GM18520 (cell line): Measurements from ENCODE around the gene BMPR2.
"Not testable (repeated sequence)": the region's sequence is repeated elsewhere in the genome, so short reads cannot be mapped to it uniquely, and the experiment has no call there.

Source experiments
- ATAC-seq: cut with Tn5 transposase; IDR thresholded peaks from one replicate; pipeline ENCODE4 v1.9.1; 2021; ENCODE audit not compliant: unreplicated experiment

BMPR2 gene

DNA sequence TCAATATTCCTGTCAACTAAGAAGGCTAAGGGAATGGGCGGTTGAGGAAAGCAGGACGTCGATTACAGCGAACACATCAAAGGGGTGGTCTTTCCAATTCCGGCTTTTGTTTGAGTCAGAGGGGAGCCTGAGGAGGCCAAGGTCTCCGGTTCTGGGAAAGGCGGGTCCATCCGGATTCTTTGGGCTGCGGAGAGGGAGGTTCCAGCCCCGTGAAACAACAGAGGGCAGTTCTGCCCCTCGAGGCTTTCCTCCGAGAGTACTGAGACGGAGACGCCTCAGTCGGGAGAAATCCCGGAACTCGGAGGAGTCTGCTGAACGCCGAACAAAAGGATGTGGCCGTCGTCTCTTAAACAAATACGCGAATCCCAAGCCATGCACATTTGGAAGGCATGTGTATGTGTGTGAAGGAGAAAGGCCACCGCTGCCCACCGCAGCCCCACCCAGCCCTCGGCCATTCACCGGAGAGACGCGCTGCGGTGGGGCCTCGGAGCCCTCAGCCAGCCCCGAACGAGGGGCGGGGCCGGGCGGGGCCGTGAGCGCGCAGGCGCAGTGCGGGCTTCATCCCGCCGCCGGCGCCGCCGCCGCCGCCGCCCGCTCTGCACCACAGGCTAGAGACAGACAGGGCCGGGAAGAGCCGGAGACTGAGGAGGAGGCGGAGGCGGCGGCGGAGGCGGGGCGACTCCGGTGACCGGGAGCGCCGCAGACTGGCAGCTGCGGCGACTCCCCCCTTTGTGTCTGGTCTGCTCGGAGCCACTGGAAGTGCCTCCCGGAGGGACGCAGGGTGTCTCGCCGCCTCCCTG lies at the start of gene BMPR2:
Gene BMPR2, plus strand, starts transcription at position 719 of the 800 bp plus-strand sequence. CDS start 1,148 bp downstream, outside the sequence.
- ATAC-seq: peak; percentile 74

DNA sequence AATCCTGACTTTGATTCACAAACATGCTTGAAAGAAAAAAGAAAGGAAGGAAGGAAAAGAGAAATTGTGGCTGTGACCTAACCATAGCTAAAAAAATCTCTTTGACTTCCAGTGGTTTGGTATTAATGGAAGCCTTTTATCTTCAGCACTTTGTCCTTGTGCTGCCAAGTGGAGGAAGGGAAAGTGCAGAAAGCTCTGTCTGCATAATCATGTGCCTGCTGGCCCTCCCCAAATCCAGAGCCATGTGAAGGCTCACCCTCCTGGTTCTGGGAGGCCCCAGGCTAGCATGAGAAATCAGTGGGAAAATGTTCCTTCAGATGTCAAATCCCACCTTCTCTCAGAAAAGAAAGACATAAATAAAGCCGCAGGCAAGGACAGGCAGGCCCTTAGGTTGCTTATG lies 48.3 kb upstream of the BMPR2 start:
- no peak for ATAC-seq

DNA sequence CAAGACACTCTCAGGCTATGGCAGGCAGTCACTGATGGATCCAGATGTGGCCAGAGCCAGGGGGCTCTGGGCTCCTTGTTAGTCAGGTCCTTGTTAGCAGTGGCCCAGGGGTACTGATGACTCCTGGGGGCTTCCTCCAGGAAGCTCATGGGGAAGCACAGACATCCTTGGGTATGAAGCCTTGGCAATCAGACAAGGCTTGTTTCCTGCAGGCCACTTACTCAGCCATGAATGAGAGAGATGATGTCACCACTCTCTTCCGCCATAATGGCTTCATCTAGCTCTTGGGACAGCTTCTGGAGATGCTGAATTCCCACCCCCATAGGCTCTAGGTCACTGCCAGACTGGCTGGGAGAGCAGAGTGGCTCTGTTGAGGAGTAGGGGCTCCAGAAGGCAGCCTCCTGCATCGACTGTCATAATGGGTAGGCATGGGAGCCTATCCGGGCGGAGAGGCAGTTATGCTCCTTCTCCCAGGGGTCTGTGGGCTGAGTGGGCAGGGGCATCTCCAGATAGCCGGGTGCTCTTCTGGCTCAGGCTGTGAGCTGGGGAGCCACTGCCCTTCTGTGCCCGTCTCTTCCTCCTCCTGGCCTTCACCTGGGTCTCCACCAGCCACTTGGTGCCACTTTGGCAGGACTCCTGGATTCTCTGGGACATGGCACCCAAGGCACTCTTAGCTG lies 40.2 kb upstream of the BMPR2 start:
- ATAC-seq: no peak

DNA sequence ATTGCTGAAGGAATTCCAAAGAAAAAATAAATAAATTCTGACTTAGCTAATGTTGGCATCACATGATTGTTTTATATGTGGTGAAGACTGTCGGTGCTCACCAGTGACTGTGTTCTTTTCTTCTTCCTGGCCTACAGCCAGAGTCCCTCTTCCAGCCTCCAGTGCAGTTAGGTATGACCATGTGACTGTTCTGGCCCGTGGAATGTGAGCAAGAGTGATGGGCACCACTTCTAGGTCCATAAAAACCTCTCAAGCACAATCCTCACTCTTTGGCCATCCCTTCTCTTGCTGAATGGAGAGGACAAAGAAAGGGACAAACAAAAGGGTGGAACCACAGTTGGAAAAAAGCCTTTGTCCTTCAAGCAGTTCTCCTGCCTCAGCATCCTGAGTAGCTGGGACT lies 39.0 kb upstream of the BMPR2 start:
- no peak for ATAC-seq

DNA sequence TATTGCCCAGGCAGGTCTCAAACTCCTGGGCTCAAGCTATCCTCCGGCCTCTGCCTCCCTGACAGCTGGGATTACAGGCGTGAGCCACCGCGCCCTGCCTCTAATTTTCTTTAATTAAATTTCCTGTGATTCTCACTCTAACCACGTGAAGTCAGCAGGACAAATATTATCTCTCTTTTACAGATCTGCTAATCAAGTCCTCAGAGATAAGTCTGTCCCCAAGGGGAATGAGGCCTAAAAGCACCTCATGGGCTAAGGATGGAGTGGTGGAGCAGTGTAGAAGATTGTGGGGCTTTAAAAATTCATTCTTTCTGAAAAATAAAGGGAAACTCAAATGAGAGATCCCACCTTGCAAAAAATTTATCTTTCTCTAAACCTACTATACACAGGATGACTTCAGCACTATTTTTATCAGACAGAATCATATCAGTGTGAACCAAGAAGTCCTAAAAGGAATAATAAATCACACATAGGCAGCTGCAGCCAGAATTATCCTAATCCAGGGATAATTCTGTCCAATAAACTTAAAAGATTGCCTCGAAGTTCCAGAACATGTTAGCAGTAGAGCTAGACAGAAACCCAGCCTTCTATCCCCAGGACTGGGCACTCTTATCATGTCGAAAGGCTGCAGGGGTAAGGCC lies 38.3 kb upstream of the BMPR2 start:
- ATAC-seq: no peak

DNA sequence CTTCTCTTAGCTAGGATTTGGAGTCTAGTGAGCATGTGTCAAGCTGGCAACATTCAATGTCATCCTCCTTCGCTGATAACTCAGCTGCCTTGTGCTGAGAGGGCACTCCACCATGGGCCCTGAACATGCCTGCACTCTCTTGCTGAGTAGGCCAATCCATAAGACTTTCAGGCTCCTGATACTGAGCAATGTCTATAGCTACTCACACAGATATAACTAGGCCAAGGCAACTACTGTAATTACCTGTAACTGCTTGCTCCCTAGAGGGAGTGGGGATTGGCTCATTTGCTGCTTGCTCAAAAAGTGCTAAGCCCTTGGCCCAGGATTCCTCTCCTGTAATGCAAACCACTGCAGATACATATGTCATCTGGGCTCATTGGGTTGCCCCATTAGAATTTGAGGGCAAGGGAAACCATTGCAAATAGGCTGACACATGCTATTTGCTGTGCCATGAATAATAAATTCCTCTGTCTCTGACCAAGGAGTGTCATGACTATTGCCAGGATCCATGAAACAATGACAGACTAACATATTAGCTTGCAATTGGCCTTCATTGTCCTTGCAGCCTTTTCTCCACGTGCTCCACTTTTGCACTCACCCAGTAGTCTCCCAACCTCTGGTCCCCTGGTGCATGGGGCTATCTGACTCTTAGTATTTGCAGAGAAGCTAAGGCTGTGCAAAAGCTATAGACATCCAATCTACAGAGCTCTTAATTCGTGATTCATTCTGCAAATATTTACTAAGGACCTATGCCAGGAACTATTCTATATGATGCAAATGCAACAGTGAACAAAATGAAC lies 36.9 kb upstream of the BMPR2 start:
- no peak for ATAC-seq

DNA sequence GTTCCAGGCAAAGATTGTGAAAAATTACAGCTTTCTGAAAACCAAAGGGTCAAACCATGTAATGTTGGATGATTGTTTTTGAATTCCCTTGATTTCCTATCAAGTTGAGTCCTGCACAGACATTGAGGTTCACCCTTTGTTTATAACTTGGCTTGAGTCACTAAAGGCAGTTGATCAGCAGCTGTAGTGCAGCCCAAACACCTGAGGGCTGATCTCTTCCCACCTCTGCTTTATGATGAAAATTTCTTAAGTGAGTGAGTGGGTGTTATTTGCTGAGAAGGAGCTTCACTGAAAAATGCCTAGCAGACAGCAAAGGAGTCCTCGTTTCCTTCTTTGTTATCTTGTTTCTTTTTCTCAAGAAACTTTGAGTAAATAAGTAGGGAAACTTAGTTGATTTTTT lies 31.9 kb upstream of the BMPR2 start:
- no peak for ATAC-seq

DNA sequence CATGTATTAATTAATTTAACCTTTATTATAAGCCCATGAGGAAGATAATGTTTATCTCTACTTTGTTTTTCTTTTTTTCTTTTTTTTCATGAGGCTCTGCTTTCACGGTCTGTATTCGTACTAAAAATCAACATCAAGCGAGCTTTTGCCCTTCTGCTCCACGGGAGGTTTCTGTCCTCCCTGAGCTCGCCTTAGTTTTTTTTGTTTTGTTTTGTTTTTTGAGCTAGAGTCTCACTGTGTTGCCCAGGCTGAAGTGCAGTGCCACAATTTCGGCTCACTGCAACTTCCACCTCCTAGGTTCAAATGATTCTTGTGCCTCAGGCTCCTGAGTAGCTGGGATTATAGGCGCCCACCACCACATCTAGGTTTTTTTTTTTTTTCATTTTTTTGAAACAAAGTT lies 29.9 kb upstream of the BMPR2 start:
- ATAC-seq: no peak

DNA sequence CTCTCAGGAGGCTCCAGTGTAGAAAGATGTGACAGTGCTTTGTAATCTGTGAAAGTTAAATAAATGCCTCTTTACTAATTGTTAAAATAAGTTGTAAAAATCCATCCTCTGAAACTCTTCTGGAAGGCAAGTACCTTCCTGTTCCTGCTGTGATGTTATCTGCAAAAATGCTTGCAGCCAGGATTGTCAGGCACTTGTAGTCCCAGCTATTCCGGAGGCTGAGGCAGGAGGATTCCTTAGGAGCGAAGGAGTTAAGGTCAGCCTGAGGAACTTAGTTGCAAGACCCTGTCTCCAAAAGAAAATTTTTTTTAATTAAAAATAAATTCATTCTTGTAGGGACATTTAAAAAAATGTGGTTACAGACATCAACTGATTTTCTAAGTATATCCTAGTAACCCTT lies 22.7 kb upstream of the BMPR2 start:
- no peak for ATAC-seq

DNA sequence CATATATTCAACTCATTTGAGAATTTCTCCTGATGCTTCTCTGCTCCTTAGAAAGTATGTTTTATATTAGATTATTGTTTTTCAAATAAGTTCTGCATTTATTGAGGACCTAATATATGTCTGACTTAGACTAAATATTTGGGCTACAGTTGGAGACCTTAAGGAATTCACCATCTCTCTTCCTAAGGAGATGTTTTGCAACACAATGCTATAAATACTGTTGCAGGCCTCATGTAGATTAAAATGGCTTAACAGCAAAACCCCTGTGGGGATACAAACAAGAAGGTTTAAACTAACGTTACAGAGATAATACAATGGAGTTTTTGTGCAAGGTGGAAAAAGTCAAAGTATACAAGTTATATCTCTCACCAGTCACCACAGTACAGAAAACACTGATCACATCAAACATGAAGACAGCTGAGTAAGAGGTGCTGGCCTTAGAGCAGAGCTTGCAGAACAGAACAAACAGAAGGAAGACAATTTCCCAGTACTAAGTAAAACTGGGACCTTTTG lies 20.1 kb upstream of the BMPR2 start:
- no peak for ATAC-seq

DNA sequence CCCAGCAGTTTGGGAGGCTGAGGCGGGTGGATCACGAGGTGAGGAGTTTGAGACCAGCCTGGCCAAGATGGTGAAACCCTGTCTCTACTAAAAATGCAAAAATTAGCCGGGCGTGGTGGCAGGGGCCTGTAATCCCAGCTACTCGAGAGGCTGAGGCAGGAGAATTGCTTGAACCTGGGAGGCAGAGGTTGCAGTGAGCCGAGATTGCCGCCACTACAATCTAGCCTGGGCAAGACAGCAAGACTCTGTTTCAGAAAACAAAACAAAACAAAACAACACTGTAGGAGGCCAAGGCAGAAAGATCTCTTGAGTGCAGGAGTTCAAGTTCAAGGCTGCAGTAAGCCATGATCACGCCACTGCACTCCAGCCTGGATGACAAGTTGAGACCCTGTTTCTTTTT lies 17.2 kb upstream of the BMPR2 start:
- ATAC-seq: not testable (repeated sequence)

DNA sequence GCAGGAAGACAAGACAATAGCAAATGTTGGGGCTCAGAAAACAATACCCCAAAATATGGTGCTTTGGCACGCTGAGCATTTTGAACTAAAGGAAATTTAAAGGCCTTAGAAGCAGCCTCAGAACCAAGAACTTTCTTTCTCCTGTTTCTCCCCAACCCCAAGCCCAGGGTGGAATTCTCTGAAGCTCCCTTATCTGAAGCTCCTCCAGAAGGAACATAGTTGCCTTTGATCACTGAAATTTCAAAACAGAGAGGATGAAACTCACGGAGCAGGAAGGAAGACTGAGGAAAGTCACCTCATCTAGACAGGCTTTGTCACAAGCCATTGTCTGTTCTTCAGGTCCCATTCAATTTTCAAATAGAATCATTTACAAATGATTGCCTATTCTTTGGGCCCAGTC lies 15.5 kb upstream of the BMPR2 start:
- no peak for ATAC-seq

DNA sequence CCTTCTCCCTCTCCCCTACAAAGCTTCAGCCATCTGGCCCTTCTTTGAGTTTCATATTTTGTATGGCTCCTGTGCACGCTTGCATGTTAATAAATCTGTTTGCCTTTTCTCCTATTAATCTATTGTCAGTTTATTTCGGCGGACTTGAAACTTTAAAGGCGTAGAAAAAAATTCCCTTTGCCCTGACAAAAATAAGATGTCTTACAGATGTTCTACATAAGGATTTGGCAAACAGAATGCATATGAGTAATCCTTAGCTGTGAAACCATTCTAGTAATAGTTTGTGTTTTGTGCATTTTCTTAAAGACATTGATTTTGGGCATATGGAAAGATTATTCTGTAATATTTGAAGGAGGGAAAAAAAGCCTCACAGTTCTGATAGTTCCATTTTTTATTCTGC lies 15.0 kb upstream of the BMPR2 start:
- ATAC-seq: no peak

DNA sequence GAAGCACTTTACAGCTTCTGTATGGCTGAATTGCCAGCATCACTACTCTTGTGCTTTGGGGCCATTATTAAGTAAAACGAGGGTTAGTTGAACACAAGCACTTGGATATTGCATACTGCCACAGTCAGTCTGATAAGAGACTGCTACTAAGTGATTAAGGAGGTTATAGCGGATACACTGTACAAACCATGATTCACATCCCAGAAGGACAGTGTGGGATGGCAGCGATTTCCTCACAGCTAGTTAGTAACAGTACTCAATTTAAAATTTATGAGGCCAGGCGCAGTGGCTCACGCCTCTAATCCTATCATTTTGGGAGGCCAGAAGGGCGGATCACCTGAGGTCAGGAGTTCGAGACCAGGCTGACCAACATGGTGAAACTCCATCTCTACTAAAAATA lies 2.6 kb upstream of the BMPR2 start:
- ATAC-seq: no peak

DNA sequence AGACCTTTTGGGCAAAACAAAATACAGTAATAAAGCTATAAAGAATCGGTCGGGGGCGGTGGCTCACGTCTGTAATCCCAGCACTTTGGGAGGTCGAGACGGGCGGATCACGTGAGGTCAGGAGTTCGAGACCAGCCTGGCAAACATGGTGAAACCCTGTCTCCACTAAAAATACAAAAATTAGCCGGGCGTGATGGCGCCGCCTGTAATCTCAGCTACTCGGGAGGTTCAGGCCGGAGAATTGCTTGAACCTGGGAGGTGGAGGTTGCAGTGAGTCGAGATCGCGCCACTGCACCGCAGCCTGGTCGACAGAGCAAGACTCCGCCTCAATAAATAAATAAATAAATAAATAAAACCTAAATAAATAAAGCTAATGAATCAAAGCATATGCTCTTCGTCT lies 1.7 kb upstream of the BMPR2 start:
- not testable (repeated sequence) for ATAC-seq

DNA sequence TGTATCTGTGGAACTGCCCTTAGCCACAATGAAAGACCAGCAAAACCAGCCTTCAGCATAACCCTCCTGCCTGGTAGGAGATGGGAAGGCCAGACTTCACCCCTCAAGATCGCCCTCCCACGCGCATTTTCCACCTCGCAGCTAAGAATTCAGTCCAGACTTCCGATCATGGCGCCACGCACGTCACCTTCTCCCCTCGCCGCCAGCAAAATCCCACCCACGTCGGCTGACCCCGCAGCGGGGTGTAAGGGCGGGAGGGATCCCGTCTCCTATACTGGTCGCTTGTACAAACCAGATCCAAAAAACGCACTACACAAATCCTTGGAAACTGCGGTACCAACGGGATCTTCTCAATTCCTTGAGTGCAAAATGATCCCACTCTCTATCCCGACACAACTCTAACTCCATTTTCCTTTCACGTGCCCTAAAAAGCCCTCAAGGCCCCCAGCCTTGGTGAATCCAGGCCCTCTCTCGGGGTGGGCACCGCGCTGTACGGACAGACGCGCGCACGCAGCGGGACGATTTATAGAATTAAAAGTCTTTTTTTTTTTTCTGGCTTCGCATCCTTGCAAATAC lies 1.0 kb upstream of the BMPR2 start:
- no peak for ATAC-seq

DNA sequence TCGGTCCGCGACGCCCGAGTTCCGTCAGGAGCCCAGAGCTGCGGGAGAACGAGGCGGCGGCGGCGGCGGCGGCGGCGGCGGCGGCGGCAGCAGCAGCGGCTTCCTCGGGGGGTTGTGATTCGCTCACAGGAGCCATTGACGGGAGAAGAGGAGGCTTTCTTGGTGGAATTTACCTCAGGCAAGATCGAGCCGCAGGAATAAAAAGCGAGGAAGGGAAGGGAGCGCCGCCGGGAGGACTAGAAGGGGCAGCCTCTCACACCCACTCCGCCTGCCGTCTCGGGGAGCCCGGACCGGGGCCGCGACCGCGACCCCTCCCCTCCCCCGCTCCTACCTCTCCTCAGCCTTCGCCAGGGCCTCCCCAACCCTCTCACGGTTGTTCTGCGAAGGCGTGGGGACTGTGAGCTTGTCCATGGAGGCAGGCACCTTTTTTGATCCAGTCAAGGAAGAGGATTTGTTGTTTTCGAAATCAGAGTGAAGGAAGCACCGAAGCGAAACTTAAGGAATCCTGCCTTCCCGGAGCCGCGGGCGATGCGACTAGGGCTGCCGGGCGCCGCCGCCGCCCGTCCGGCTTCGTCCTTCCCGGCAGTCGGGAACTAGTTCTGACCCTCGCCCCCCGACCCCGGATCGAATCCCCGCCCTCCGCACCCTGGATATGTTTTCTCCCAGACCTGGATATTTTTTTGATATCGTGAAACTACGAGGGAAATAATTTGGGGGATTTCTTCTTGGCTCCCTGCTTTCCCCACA lies 506 bp downstream of the BMPR2 start:
- no peak for ATAC-seq

DNA sequence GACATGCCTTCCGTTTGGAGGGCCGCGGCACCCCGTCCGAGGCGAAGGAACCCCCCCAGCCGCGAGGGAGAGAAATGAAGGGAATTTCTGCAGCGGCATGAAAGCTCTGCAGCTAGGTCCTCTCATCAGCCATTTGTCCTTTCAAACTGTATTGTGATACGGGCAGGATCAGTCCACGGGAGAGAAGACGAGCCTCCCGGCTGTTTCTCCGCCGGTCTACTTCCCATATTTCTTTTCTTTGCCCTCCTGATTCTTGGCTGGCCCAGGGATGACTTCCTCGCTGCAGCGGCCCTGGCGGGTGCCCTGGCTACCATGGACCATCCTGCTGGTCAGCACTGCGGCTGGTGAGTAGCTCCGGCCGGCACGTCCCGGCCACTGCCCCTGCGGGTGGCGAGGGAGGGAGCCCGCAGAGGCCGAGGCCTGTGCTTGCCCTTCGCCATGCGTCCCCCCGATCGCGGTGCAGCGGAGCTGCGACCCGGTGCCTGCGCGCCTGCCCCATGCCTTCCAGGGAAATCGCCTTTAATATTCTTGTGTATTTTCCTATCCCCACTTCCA lies 1.2 kb downstream of the BMPR2 start:
- ATAC-seq: no peak

DNA sequence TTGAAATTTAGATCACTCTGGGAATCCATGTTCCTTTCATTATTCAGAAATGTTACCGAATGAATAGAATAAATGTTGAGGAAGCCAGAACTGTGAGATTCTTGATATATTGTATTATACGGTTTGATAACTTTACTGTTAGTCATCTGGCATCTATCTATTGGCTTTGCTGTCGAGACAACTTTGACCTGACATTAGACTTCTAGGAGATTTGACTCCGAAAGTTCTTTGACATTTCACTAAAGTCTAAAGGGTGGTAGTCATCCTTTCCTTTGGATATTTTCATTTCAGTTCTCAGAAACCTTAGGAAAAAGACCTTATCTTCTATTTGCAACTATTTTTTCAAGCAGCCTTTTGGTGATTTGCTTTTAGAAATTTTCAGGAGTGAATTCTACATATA lies 1.9 kb downstream of the BMPR2 start:
- no peak for ATAC-seq
